Ovary (tissue), 9 donors: ENCODE data around the gene KLHL30. TPM values are rescaled to one million over a fixed set of nuclear protein-coding genes. Genes with fewer than 3 reads are reported as not detected.
"Not testable (repeated sequence)": the region's sequence is repeated elsewhere in the genome, so short reads cannot be mapped to it uniquely, and the experiment has no call there.

Source experiments
- DNase-seq, 5 donors: peaks; one replicate each; pipeline ENCODE4 v3.0.0-alpha.2; 2019 to 2020
- H3K27ac ChIP-seq, 2 donors: fragments of 200-600 bp; one replicate each; pipeline versions ENCODE4 v1.5.1 to v1.8.0; 2019 to 2022
- H3K27me3 ChIP-seq: fragments of 200-600 bp; one replicate; pipeline ENCODE4 v1.8.0; 2022
- H3K36me3 ChIP-seq: fragments of 200-600 bp; sonication (generic); one replicate; pipeline ENCODE4 v1.5.1; 2019
- H3K4me1 ChIP-seq: one replicate; pipeline ENCODE4 v1.8.1; 2013; ENCODE audit warnings: mild to moderate bottlenecking, moderate library complexity; ENCODE audit not compliant: insufficient read depth
- H3K4me3 ChIP-seq: fragments of 200-600 bp; sonication (generic); one replicate; pipeline ENCODE4 v1.5.1; 2017
- H3K9me3 ChIP-seq, 2 donors: fragments of 200-600 bp in 1 of 2; sonication (generic) in 1 of 2; one replicate each; pipeline versions ENCODE4 v1.5.1 to v1.8.1; 2013 to 2019; ENCODE audit warnings: mild to moderate bottlenecking in 1 of 2, moderate library complexity in 1 of 2
- EP300 ChIP-seq: sonication (generic); formaldehyde crosslinking; IDR thresholded peaks from one replicate; pipeline ENCODE4 v1.6.1; 2017; ENCODE audit warnings: antibody characterized with exemption
- POLR2A ChIP-seq: fragments of 450-650 bp; IDR thresholded peaks from one replicate; pipeline ENCODE4 v1.6.1; 2017; ENCODE audit warnings: antibody characterized with exemption, mild to moderate bottlenecking, moderate library complexity
- WGBS, 3 donors: extraction: QIAGEN DNeasy Blood & Tissue Kit in 1 of 3; methylation state at CpG; one replicate each; pipeline versions ENCODE4 v1.1.5 to v1.1.7; 2013 to 2017; 5-methylcytosine and 5-hydroxymethylcytosine counted together
- intact Hi-C, 4 donors: fragments of 100-400 bp; cut with DNase I; formaldehyde crosslinking; loops; one replicate each; pipeline versions ENCODE4 v1.11.0 to v1.15.1; 2022 to 2023
- polyA plus RNA-seq, 2 donors: library from polyadenylated mRNA; stranded (reverse); fragments of 200-250 nt in 1 of 2; fragments of 350-450 nt in 1 of 2; fragmentation: Illumina TruSeq in 1 of 2; extraction: RNeasy Lipid Tissue Mini Kit (QIAGEN cat#74804) in 1 of 2; gene quantifications; one replicate each; pipeline ENCODE4 v1.2.3, GENCODE V29; 2013 to 2014
- total RNA-seq, 7 donors: library from RNA; depleted of rRNA in 2 of 7; stranded (reverse); fragments of >200 nt in 2 of 7; fragmentation: NEBNext Ultra II Directional in 3 of 7; extraction: Animal tissue kit (Norgen Biotek cat#: 25700) in 3 of 7; gene quantifications; one replicate each; pipeline versions ENCODE4 v1.1.0 to v1.2.4, GENCODE V29; 2016 to 2023
- TF ChIP-seq, protein P1 (sequence below), 3 donors: fragments of 450-650 bp in 2 of 3; fragments of 200-600 bp in 1 of 3; IDR thresholded peaks; one replicate each; pipeline versions ENCODE4 v1.5.1 to v1.8.0; 2016 to 2022; ENCODE audit warnings: antibody characterized with exemption in 3 of 3, mild to moderate bottlenecking in 1 of 3
- donor health status: DM: no; HTN: no; CAD: no; lungs with moderate emphysema.
- donor health status: DM: no; HTN: no; CAD: no.
- donor health status: Bipolar disorder and iron deficiency.
- donor health status: DM: yes; HTN: yes; CAD: no.
- donor health status: DM: no; HTN: no; CAD: no.
- donor health status: DM: yes; HTN: yes; CAD: no.

KLHL30 gene
- total and polyA plus RNA-seq, 9 donors = 0.08 to 0.74 (median 0.24) TPM; not detected in 1

DNA sequence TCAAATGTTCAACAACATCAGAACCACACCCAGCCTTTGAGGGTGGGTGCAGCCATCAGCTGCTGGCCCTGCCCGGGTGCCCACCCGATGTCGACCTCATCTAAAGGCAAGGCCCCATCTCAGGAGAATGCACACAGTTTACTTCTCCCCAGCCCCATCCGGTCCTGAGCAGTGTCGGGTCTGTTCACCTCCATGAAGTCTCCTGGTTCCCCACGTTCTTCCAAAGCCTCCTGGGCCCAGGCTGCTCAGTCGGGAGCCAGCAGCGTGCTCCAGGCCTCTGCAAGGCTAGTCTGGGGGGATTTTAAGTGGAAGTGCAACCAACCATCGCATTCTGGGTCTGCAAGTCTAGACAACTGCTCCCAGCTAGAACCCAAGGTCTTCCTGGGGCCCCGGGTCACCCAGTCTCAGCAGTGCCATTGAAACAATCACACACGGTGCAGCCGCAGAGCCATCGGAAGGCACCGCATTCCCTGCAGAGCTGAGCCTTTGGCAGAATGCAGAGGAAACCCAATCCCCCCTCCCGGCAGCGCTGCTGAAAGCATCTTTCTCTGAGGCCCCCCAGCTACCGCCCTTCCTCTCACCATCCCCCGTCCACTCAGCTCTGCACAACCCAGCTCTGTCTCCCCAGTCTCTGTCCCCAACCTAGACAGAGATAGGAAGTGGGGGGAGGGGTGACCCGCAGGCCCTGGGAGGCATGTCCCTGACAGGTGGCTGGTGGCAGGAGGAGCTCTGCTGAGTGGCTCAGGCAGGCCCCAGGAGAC is 29.9 kb upstream of the KLHL30 start:
- no peak overlapping the region for H3K4me3 ChIP-seq
- H3K4me1 ChIP-seq = no peaks in the 10 kb centered on the region
- no peaks in the 10 kb centered on the region for H3K36me3 ChIP-seq
- H3K9me3 ChIP-seq = no peaks in the 10 kb centered on the region
- 40 to 53% (median 50%) methylated on average over 19 of the region's 19 CpGs for WGBS, 3 donors
- intact Hi-C loops = no loop called here
- TF ChIP-seq POLR2A (no peak), EP300 (no peak)
- TF ChIP-seq, protein P1, sequence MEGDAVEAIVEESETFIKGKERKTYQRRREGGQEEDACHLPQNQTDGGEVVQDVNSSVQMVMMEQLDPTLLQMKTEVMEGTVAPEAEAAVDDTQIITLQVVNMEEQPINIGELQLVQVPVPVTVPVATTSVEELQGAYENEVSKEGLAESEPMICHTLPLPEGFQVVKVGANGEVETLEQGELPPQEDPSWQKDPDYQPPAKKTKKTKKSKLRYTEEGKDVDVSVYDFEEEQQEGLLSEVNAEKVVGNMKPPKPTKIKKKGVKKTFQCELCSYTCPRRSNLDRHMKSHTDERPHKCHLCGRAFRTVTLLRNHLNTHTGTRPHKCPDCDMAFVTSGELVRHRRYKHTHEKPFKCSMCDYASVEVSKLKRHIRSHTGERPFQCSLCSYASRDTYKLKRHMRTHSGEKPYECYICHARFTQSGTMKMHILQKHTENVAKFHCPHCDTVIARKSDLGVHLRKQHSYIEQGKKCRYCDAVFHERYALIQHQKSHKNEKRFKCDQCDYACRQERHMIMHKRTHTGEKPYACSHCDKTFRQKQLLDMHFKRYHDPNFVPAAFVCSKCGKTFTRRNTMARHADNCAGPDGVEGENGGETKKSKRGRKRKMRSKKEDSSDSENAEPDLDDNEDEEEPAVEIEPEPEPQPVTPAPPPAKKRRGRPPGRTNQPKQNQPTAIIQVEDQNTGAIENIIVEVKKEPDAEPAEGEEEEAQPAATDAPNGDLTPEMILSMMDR (IDR thresholded peaks at IDR 0.05) = no peak
- DNase-seq = peak in 4 of 5 donors; percentile 3 to 27 (median 10)
- no peak overlapping the region for H3K27ac ChIP-seq
- no peaks in the 10 kb centered on the region for H3K27me3 ChIP-seq

DNA sequence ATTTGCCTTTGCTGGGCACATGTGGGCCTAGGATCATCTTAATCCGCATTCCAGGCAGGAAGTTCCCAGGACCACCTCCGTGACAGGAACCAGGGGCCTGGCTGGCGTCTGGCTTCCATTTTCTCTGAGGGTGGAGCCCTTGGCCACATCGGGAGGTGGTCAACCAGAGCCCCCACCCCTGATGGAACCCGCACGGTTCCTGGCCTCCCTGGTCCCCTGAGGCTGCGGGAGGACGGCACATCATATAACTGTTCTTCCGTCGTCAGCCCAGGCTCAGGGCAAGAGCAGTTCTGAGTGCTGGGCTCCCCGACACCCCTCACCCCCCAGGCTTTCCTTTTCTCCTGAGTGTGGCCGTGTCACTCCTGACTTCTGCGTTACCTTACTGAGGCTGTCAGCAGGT is 24.9 kb upstream of the KLHL30 start:
- H3K27me3 ChIP-seq = no peaks in the 10 kb centered on the region
- H3K4me3 ChIP-seq = no peak overlapping the region
- intact Hi-C loops = no loop called here
- TF ChIP-seq EP300 (no peak), POLR2A (no peak)
- TF ChIP-seq, protein P1 (IDR thresholded peaks at IDR 0.05) = no peak
- no peaks in the 10 kb centered on the region for H3K9me3 ChIP-seq
- no peaks in the 10 kb centered on the region for H3K36me3 ChIP-seq
- no peak overlapping the region for H3K27ac ChIP-seq
- WGBS, 3 donors = 92 to 94% (median 92%) methylated on average over 13 of the region's 13 CpGs
- no peak for DNase-seq
- no peaks in the 10 kb centered on the region for H3K4me1 ChIP-seq

GRCh38 chr2:238114331-238114841 is 24.1 kb upstream of the KLHL30 start:
- no peaks in the 10 kb centered on the region for H3K9me3 ChIP-seq
- no peaks in the 10 kb centered on the region for H3K4me1 ChIP-seq
- peak in 1 of 5 donors; percentile 8 for DNase-seq
- intact Hi-C loops = no loop called here
- H3K4me3 ChIP-seq = no peak overlapping the region
- TF ChIP-seq, protein P1 (IDR thresholded peaks at IDR 0.05) = no peak
- TF ChIP-seq EP300 (no peak), POLR2A (no peak)
- H3K27me3 ChIP-seq = no peaks in the 10 kb centered on the region
- no peaks in the 10 kb centered on the region for H3K36me3 ChIP-seq
- no peak overlapping the region for H3K27ac ChIP-seq
- WGBS, 3 donors = 58 to 64% (median 62%) methylated on average over 16 of the region's 16 CpGs

GRCh38 chr2:238114851-238115660 is 23.4 kb upstream of the KLHL30 start:
- DNase-seq = no peak
- TF ChIP-seq, protein P1 (IDR thresholded peaks at IDR 0.05) = no peak
- TF ChIP-seq POLR2A (no peak), EP300 (no peak)
- 88 to 91% (median 88%) methylated on average over 27 to 32 of the region's 32 CpGs for WGBS, 3 donors
- H3K4me1 ChIP-seq = no peaks in the 10 kb centered on the region
- no peak overlapping the region for H3K4me3 ChIP-seq
- no peaks in the 10 kb centered on the region for H3K27me3 ChIP-seq
- intact Hi-C loops = no loop called here
- H3K27ac ChIP-seq = no peak overlapping the region
- H3K9me3 ChIP-seq = no peaks in the 10 kb centered on the region
- no peaks in the 10 kb centered on the region for H3K36me3 ChIP-seq

GRCh38 chr2:238115709-238116108 is 22.8 kb upstream of the KLHL30 start:
- intact Hi-C loops, DNase-seq, H3K4me3 ChIP-seq, H3K36me3 ChIP-seq, H3K4me1 ChIP-seq, H3K9me3 ChIP-seq, H3K27ac ChIP-seq, H3K27me3 ChIP-seq: not testable (repeated sequence)
- WGBS, 3 donors = 77 to 84% (median 81%) methylated on average over 12 of the region's 12 CpGs
